WTC11 (cell line): Measurements from ENCODE around the gene CFAP100. TPM values are rescaled to one million over a fixed set of nuclear protein-coding genes. Genes with fewer than 3 reads are reported as not detected.

Experiments used
- ATF1 ChIP-seq: sonication (generic); formaldehyde crosslinking; IDR thresholded peaks from 2 replicates; pipeline ENCODE4 v1.8.1; 2023; ENCODE audit warnings: mild to moderate bottlenecking, moderate library complexity, missing genetic modification reagents
- ATF3 ChIP-seq: sonication (generic); formaldehyde crosslinking; conservative IDR thresholded peaks from 2 replicates; pipeline ENCODE4 v1.8.1; 2022; ENCODE audit warnings: mild to moderate bottlenecking, missing genetic modification reagents
- ATF6 ChIP-seq: sonication (generic); formaldehyde crosslinking; IDR thresholded peaks from 2 replicates; pipeline ENCODE4 v1.8.1; 2023; ENCODE audit warnings: mild to moderate bottlenecking, missing genetic modification reagents
- CDX4 ChIP-seq: fragments of 250-450 bp; sonication (Bioruptor Pico); IDR thresholded peaks from 2 replicates; pipeline ENCODE4 v1.9.0; 2021; ENCODE audit warnings: moderate library complexity, mild to moderate bottlenecking, inconsistent platforms, borderline replicate concordance
- ELF4 ChIP-seq: sonication (generic); formaldehyde crosslinking; IDR thresholded peaks from 2 replicates; pipeline ENCODE4 v1.8.1; 2022; ENCODE audit warnings: low read depth, mild to moderate bottlenecking, moderate library complexity, missing genetic modification reagents
- ETV6 ChIP-seq: sonication (generic); formaldehyde crosslinking; IDR thresholded peaks from 2 replicates; pipeline ENCODE4 v1.8.1; 2022; ENCODE audit warnings: mild to moderate bottlenecking, missing genetic modification reagents
- FOXJ3 ChIP-seq: sonication (generic); formaldehyde crosslinking; IDR thresholded peaks from 2 replicates; pipeline ENCODE4 v1.9.0; 2021; ENCODE audit warnings: missing genetic modification reagents, mild to moderate bottlenecking, borderline replicate concordance
- FOXK1 ChIP-seq: sonication (generic); formaldehyde crosslinking; IDR thresholded peaks from 2 replicates; pipeline ENCODE4 v1.8.0; 2022; ENCODE audit warnings: mild to moderate bottlenecking, moderate library complexity, missing genetic modification reagents
- GABPB1 ChIP-seq: sonication (generic); formaldehyde crosslinking; IDR thresholded peaks from 2 replicates; pipeline ENCODE4 v1.8.1; 2023; ENCODE audit warnings: mild to moderate bottlenecking, missing genetic modification reagents
- GRHL2 ChIP-seq: fragments of 250-450 bp; sonication (Bioruptor Pico); IDR thresholded peaks from 2 replicates; pipeline ENCODE4 v1.8.0; 2022; ENCODE audit warnings: mild to moderate bottlenecking, moderate library complexity; ENCODE audit not compliant: insufficient replicate concordance, severe bottlenecking
- GTF2I ChIP-seq: fragments of 250-450 bp; sonication (Bioruptor Pico); conservative IDR thresholded peaks from 2 replicates; pipeline ENCODE4 v1.4.0; 2021; ENCODE audit warnings: mild to moderate bottlenecking
- JAZF1 ChIP-seq: fragments of 250-450 bp; sonication (Bioruptor Pico); IDR thresholded peaks from 2 replicates; pipeline ENCODE4 v1.9.0; 2021; ENCODE audit warnings: moderate library complexity, mild to moderate bottlenecking, inconsistent platforms
- MXD4 ChIP-seq: fragments of 250-450 bp; sonication (Bioruptor Pico); IDR thresholded peaks from 2 replicates; pipeline ENCODE4 v1.8.0; 2021; ENCODE audit warnings: mild to moderate bottlenecking, moderate library complexity, borderline replicate concordance
- NFYB ChIP-seq: sonication (generic); formaldehyde crosslinking; conservative IDR thresholded peaks from 2 replicates; pipeline ENCODE4 v1.8.0; 2022; ENCODE audit warnings: low read depth, missing genetic modification reagents
- TEAD1 ChIP-seq: sonication (generic); formaldehyde crosslinking; IDR thresholded peaks from 2 replicates; pipeline ENCODE4 v1.8.0; 2022; ENCODE audit warnings: mild to moderate bottlenecking, missing genetic modification reagents
- USF1 ChIP-seq: sonication (generic); formaldehyde crosslinking; IDR thresholded peaks from 2 replicates; pipeline ENCODE4 v1.8.0; 2022; ENCODE audit warnings: mild to moderate bottlenecking, missing genetic modification reagents
- ZBTB21 ChIP-seq: sonication (generic); formaldehyde crosslinking; IDR thresholded peaks from 2 replicates; pipeline ENCODE4 v1.8.1; 2023; ENCODE audit warnings: mild to moderate bottlenecking, missing genetic modification reagents, borderline replicate concordance
- ZNF232 ChIP-seq: sonication (generic); formaldehyde crosslinking; IDR thresholded peaks from 2 replicates; pipeline ENCODE4 v1.8.0; 2022; ENCODE audit warnings: mild to moderate bottlenecking, missing genetic modification reagents
- ZNF396 ChIP-seq: fragments of 250-450 bp; sonication (Bioruptor Pico); IDR thresholded peaks from 2 replicates; pipeline ENCODE4 v1.8.0; 2021; ENCODE audit warnings: mild to moderate bottlenecking, moderate library complexity, borderline replicate concordance
- total RNA-seq: library from RNA; stranded (reverse); gene quantifications from 3 replicates; pipeline ENCODE4 v1.2.3, GENCODE V29; 2021
- TF ChIP-seq, protein P1 (sequence below): fragments of 250-450 bp; sonication (Bioruptor Pico); conservative IDR thresholded peaks from 2 replicates; pipeline ENCODE4 v1.9.0; 2021; ENCODE audit warnings: mild to moderate bottlenecking
- TF ChIP-seq, protein P2 (sequence below): fragments of 200-600 bp; IDR thresholded peaks from 2 replicates; pipeline ENCODE4 v1.8.0; 2022; ENCODE audit warnings: antibody characterized with exemption
- TF ChIP-seq, protein P3 (sequence below): fragments of 250-450 bp; sonication (Bioruptor Pico); IDR thresholded peaks from 2 replicates; pipeline ENCODE4 v1.8.0; 2021; ENCODE audit warnings: mild to moderate bottlenecking
- TF ChIP-seq, protein P4 (sequence below): sonication (generic); formaldehyde crosslinking; IDR thresholded peaks from 2 replicates; pipeline ENCODE4 v1.8.1; 2023; ENCODE audit warnings: mild to moderate bottlenecking, missing genetic modification reagents, moderate library complexity
- TF ChIP-seq, protein P5 (sequence below): sonication (generic); formaldehyde crosslinking; IDR thresholded peaks from 2 replicates; pipeline ENCODE4 v1.8.1; 2023; ENCODE audit warnings: mild to moderate bottlenecking, missing genetic modification reagents, moderate library complexity
- TF ChIP-seq, protein P6 (sequence below): sonication (generic); formaldehyde crosslinking; IDR thresholded peaks from 2 replicates; pipeline ENCODE4 v1.8.1; 2023; ENCODE audit warnings: mild to moderate bottlenecking, moderate library complexity, missing genetic modification reagents

Gene CFAP100
- total RNA-seq, 1 experiment from 2014 or later, result not detected

DNA sequence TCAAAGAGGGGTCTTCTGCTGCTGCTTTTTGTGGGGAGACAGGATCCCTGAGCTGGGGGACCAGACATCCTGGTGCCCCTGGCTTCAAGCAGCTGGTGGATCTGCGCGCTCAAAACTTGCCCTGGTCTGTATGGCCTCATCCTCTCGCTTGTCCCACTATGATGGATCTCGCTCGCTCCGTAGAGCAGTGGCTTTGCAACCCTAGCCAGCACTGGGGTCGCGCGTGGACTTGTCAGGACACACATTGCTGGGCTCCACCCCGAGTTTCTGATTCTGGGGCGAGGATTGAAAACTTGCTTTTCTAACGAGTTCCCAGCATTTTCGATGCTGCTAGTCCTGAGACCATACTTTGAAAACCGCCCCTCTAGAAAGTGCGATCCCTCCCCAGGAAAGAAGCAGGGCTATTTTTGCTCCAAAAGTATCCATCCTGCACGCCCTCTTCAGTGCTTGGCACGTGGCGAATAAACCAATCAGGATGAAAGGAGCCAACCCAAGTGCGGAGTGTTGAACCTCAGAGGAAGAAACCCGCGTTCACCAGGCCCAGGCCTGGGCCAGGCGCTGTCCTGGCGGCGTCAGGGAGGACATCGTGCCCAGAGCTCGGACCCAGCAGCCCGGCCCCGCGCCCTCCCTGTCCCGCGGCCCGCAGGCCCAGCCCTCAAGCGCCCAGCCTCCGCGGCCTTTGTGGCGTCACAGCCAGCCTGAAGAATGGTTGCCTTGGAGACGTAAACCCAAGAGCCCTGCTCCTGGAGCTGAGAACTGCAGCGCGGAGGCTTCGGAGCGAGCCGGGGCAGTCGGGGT lies at the start of gene CFAP100 (continued):
- TF ChIP-seq, protein P1, sequence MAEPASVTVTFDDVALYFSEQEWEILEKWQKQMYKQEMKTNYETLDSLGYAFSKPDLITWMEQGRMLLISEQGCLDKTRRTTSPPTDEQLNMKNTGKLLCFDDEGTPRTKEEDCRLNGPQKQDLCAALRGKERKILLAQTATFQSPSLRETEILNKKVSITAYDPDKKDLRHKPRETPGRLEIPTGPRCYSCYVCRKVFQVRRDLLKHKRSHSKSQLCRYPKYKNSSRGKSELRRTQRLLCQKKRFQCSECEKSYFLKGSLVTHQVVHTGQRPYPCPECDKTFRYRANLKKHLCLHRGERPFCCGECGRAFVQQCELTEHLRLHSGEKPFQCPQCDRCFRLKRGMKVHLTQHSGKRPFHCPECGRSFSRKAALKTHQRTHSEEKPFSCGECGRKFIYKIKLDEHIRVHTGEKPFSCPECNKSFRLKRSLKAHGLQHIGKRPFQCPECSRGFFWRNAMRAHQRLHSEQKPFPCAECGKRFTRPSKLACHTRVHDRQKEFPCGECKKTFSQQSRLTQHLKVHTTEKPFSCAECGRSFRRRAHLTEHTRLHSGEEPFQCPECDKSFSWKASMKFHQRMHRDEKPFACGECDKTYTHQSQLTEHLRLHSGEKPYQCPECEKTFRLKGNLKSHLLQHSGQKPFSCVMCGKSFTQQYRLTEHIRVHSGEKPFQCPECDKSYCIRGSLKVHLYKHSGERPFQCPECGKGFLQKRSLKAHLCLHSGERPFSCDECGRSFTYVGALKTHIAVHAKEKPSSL (CRISPR knock-in tag), result no peak
- TF ChIP-seq ZNF396, result no peak
- TF ChIP-seq JAZF1 (CRISPR knock-in tag), result no peak
- TF ChIP-seq USF1, result peak; percentile 44; the same call in 1 of the 2 replicates
- TF ChIP-seq ATF3 (CRISPR knock-in tag), result no peak
- TF ChIP-seq ZNF232 (CRISPR knock-in tag), result no peak
- TF ChIP-seq, protein P2, sequence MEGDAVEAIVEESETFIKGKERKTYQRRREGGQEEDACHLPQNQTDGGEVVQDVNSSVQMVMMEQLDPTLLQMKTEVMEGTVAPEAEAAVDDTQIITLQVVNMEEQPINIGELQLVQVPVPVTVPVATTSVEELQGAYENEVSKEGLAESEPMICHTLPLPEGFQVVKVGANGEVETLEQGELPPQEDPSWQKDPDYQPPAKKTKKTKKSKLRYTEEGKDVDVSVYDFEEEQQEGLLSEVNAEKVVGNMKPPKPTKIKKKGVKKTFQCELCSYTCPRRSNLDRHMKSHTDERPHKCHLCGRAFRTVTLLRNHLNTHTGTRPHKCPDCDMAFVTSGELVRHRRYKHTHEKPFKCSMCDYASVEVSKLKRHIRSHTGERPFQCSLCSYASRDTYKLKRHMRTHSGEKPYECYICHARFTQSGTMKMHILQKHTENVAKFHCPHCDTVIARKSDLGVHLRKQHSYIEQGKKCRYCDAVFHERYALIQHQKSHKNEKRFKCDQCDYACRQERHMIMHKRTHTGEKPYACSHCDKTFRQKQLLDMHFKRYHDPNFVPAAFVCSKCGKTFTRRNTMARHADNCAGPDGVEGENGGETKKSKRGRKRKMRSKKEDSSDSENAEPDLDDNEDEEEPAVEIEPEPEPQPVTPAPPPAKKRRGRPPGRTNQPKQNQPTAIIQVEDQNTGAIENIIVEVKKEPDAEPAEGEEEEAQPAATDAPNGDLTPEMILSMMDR, result no peak
- TF ChIP-seq GTF2I (CRISPR knock-in tag), result no peak
- no peak for TF ChIP-seq ATF6 (CRISPR knock-in tag)
- TF ChIP-seq, protein P3, sequence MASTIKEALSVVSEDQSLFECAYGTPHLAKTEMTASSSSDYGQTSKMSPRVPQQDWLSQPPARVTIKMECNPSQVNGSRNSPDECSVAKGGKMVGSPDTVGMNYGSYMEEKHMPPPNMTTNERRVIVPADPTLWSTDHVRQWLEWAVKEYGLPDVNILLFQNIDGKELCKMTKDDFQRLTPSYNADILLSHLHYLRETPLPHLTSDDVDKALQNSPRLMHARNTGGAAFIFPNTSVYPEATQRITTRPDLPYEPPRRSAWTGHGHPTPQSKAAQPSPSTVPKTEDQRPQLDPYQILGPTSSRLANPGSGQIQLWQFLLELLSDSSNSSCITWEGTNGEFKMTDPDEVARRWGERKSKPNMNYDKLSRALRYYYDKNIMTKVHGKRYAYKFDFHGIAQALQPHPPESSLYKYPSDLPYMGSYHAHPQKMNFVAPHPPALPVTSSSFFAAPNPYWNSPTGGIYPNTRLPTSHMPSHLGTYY (CRISPR knock-in tag), result no peak
- TF ChIP-seq ZBTB21 (CRISPR knock-in tag), result no peak
- no peak for TF ChIP-seq GABPB1 (CRISPR knock-in tag)
- TF ChIP-seq ETV6, result 0 out of 2 replicates have a peak, but pooled peaks have one; percentile 28
- TF ChIP-seq FOXJ3 (CRISPR knock-in tag), result no peak
- no peak for TF ChIP-seq GRHL2
- TF ChIP-seq, protein P4, sequence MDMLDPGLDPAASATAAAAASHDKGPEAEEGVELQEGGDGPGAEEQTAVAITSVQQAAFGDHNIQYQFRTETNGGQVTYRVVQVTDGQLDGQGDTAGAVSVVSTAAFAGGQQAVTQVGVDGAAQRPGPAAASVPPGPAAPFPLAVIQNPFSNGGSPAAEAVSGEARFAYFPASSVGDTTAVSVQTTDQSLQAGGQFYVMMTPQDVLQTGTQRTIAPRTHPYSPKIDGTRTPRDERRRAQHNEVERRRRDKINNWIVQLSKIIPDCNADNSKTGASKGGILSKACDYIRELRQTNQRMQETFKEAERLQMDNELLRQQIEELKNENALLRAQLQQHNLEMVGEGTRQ (CRISPR knock-in tag), result no peak
- TF ChIP-seq MXD4 (CRISPR knock-in tag), result no peak
- no peak for TF ChIP-seq ATF1 (CRISPR knock-in tag)
- no peak for TF ChIP-seq ELF4 (CRISPR knock-in tag)
- TF ChIP-seq NFYB, result no peak
- TF ChIP-seq, protein P5, sequence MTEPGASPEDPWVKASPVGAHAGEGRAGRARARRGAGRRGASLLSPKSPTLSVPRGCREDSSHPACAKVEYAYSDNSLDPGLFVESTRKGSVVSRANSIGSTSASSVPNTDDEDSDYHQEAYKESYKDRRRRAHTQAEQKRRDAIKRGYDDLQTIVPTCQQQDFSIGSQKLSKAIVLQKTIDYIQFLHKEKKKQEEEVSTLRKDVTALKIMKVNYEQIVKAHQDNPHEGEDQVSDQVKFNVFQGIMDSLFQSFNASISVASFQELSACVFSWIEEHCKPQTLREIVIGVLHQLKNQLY (CRISPR knock-in tag), result no peak
- TF ChIP-seq TEAD1 (CRISPR knock-in tag), result 0 out of 2 replicates have a peak, but pooled peaks have one; percentile 54
- TF ChIP-seq FOXK1 (CRISPR knock-in tag), result no peak
- no peak for TF ChIP-seq CDX4
- TF ChIP-seq, protein P6, sequence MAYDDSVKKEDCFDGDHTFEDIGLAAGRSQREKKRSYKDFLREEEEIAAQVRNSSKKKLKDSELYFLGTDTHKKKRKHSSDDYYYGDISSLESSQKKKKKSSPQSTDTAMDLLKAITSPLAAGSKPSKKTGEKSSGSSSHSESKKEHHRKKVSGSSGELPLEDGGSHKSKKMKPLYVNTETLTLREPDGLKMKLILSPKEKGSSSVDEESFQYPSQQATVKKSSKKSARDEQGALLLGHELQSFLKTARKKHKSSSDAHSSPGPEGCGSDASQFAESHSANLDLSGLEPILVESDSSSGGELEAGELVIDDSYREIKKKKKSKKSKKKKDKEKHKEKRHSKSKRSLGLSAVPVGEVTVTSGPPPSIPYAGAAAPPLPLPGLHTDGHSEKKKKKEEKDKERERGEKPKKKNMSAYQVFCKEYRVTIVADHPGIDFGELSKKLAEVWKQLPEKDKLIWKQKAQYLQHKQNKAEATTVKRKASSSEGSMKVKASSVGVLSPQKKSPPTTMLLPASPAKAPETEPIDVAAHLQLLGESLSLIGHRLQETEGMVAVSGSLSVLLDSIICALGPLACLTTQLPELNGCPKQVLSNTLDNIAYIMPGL (CRISPR knock-in tag), result 0 out of 2 replicates have a peak, but pooled peaks have one; percentile 56
